Kidney epithelial cell (primary cell): ENCODE results near the gene CEACAM19. TPM values are rescaled to one million over a fixed set of nuclear protein-coding genes. Genes with fewer than 3 reads are reported as not detected.
"Not testable (repeated sequence)": the region's sequence is repeated elsewhere in the genome, so short reads cannot be mapped to it uniquely, and the experiment has no call there.

Experiments
- DNase-seq: peaks from one replicate; pipeline ENCODE4 v3.0.0-alpha.2; 2010; ENCODE audit warnings: low read depth
- H3K27me3 ChIP-seq: 2 replicates; pipeline ENCODE4 v1.6.0; 2011; ENCODE audit warnings: low read length; ENCODE audit not compliant: control insufficient read depth, insufficient read depth
- H3K36me3 ChIP-seq: 2 replicates; pipeline ENCODE4 v1.5.1; 2011; ENCODE audit warnings: low read length; ENCODE audit not compliant: control insufficient read depth, insufficient read depth
- H3K4me3 ChIP-seq: 2 replicates; pipeline ENCODE4 v1.5.1; 2011; ENCODE audit warnings: low read depth, mild to moderate bottlenecking, control low read depth, low read length
- CTCF ChIP-seq: IDR thresholded peaks from 2 replicates; pipeline ENCODE4 v1.5.1; 2011; ENCODE audit warnings: mild to moderate bottlenecking, moderate library complexity, low read length, control low read depth, inconsistent platforms; ENCODE audit not compliant: insufficient read depth, poor library complexity, severe bottlenecking
- total RNA-seq: library from RNA; depleted of rRNA; stranded (reverse); fragments of >200 nt; gene quantifications from 2 replicates; pipeline ENCODE4 v1.2.3, GENCODE V29; 2015

Gene CEACAM19
- total RNA-seq, 1 donor from 2014 or later, result 6.4 TPM

DNA sequence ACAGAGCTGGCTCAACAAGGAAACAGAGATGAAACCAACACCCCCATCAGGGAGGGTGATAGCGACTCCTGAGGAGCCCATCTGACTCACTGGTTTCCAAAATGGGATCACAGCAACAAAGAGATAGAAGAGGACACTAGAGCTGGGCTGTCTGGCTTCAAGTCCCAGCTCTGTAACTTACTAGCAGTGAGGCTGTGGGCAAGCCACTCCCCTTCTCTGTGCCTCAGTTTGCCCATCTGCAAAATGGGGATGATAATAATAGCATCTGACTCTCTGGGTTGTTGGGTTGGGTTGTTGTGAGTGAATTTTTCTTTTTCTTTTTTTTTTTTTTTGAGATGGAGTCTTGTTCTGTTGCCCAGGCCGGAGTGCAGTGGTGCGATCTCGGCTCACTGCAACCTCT, 43.7 kb upstream of the CEACAM19 start:
- no peaks in the 10 kb centered on the region for H3K27me3 ChIP-seq
- no peak overlapping the region for H3K4me3 ChIP-seq
- peaks cover 2% of the 10 kb centered on the region for H3K36me3 ChIP-seq
- DNase-seq, result no peak
- TF ChIP-seq CTCF, result no peak

DNA sequence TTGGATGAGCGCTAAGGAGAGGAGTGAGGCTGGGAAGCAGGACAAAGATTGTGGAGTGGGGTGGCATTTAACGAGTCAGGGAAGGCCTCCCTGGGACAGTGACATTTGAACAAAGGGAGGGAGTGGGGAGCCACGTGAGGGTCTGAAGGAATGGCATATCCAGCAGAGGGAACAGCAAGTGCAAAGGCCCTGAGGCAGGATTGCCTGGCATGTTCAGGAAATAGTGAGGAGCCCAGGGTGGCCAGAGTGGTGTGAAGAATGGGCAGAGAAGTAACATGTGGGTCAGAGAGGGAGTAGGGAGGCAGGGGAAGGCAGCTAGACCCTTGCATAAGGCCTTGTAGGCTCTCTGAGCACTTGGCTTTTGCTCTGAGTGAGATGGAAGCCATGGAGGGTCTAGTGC, 42.5 kb upstream of the CEACAM19 start:
- H3K4me3 ChIP-seq, result no peak overlapping the region
- no peaks in the 10 kb centered on the region for H3K27me3 ChIP-seq
- TF ChIP-seq CTCF, result no peak
- no peak for DNase-seq
- H3K36me3 ChIP-seq, result peaks cover 2% of the 10 kb centered on the region

GRCh38 chr19:44631611-44632010, 39.7 kb upstream of the CEACAM19 start:
- H3K4me3 ChIP-seq, H3K27me3 ChIP-seq, H3K36me3 ChIP-seq, DNase-seq: not testable (repeated sequence)

DNA sequence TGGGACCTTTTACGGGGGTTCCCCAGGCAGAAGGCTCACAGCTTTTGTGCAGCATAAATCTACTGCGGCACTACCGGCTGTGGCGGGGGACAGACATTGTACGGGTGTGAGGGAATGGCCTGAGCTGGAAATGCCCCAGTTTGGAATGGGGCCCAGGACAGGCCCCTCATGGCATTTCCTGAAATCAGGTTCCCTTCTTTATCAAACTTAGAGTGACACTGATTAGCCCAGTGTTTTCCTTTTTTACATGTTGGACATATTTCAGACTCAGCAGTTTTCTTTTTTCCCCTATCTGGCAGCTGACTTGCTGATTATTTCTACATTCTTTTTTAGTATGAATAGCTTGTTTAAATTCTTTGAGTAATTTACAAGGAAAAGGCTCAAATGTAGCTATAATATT, 37.2 kb upstream of the CEACAM19 start:
- not testable (repeated sequence) for H3K4me3 ChIP-seq, H3K27me3 ChIP-seq, DNase-seq, H3K36me3 ChIP-seq

- TF ChIP-seq CTCF, result no peak
- Histone ChIP-seq H3K36me3 (no peaks in the 10 kb centered on the region), H3K27me3 (no peaks in the 10 kb centered on the region), H3K4me3 (no peak overlapping the region)
- DNase-seq, result no peak
Measured at GRCh38 chr19:44634785-44635184, 36.5 kb upstream of the CEACAM19 start.

GRCh38 chr19:44635581-44636438, 35.5 kb upstream of the CEACAM19 start:
- H3K27me3 ChIP-seq, result no peaks in the 10 kb centered on the region
- TF ChIP-seq CTCF, result no peak
- no peak overlapping the region for H3K4me3 ChIP-seq
- H3K36me3 ChIP-seq, result no peaks in the 10 kb centered on the region
- no peak for DNase-seq
